VCaP (cell line): ENCODE results near the gene PHF1.
A peak's percentile ranks its signal among the peaks of the same experiment; 100 is the strongest.

Experiments used
- H3K27ac ChIP-seq: fragments of 450-650 bp; 2 replicates; pipeline ENCODE4 v1.5.1; 2017
- CTCF ChIP-seq: fragments of 450-650 bp; conservative IDR thresholded peaks from 2 replicates; pipeline ENCODE4 v1.5.1; 2017; ENCODE audit warnings: mild to moderate bottlenecking, moderate library complexity

The PHF1 gene

GRCh38 chr6:33443619-33444504 lies 33.0 kb downstream of the PHF1 start:
- TF ChIP-seq CTCF, result no peak
- no peak overlapping the region for H3K27ac ChIP-seq

- no peak for TF ChIP-seq CTCF
- no peak overlapping the region for H3K27ac ChIP-seq
Observed at GRCh38 chr6:33445119-33445603, 34.3 kb downstream of the PHF1 start.

GRCh38 chr6:33446356-33446755 lies 35.5 kb downstream of the PHF1 start:
- no peak for TF ChIP-seq CTCF
- H3K27ac ChIP-seq, result no peak overlapping the region

DNA sequence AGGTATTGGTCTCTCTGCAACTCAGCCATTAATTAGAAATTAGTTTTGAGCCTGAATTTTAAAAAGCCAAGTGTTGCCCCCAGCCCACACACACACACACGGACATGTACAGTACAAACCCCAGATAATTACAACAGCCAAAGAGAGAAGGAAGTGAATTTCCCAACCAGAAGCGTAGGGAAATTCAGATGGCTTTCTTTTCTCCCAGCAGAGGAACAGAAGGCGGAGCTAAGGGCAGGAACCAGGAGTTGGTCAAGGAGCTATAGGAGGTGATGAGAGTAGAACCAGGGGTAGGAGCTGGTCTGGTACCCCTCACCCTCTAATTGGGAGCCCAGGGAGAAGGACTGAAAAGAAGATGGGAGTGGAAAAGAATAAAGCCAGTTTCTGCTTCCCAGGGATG lies 39.6 kb downstream of the PHF1 start:
- no peak for TF ChIP-seq CTCF
- no peak overlapping the region for H3K27ac ChIP-seq

DNA sequence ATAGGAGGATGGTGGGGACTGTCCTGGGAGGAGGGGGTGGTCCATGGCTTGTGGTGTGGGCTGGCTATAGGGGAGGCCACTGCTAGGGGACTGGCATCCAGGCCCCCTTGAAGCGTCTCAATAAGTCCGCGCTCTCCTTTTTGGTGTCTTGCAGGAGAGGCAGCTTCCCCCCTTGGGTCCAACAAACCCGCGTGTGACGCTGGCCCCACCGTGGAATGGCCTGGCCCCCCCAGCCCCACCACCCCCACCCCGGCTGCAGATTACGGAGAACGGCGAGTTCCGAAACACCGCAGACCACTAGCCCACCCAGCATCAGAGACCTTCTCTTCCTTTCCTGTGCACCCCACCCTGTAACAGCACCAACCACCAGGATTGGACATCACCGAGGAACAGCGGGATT lies 40.8 kb downstream of the PHF1 start:
- no peak for TF ChIP-seq CTCF
- no peak overlapping the region for H3K27ac ChIP-seq

- H3K27ac ChIP-seq, result no peak overlapping the region
- TF ChIP-seq CTCF, result no peak
Observed at GRCh38 chr6:33452496-33452895, 41.7 kb downstream of the PHF1 start.

GRCh38 chr6:33453393-33454008 lies 42.7 kb downstream of the PHF1 start:
- no peak for TF ChIP-seq CTCF
- peak overlapping the region; percentile 86 for H3K27ac ChIP-seq
